H7 (cell line): ENCODE measurements around the gene PROCR. TPM values are rescaled to one million over a fixed set of nuclear protein-coding genes. Genes with fewer than 3 reads are reported as not detected.
"Not testable (repeated sequence)": the region's sequence is repeated elsewhere in the genome, so short reads cannot be mapped to it uniquely, and the experiment has no call there.

Experiments used
- DNase-seq: peaks from one replicate; pipeline ENCODE4 v3.0.0; 2012
- H3K27me3 ChIP-seq: 2 replicates; pipeline ENCODE4 v1.6.0; 2011; ENCODE audit warnings: mild to moderate bottlenecking, low read length; ENCODE audit not compliant: control insufficient read depth, insufficient read depth
- H3K36me3 ChIP-seq: replicated peaks from 2 replicates; pipeline ENCODE4 v1.5.1; 2011; ENCODE audit warnings: low read length; ENCODE audit not compliant: control insufficient read depth, insufficient read depth
- H3K4me3 ChIP-seq: 2 replicates; pipeline ENCODE4 v1.5.1; 2011; ENCODE audit warnings: low read depth, mild to moderate bottlenecking, control low read depth, low read length, moderate library complexity; ENCODE audit not compliant: insufficient read depth
- total RNA-seq: library from RNA; depleted of rRNA; stranded (reverse); fragments of >200 nt; shearing (Covaris generic); gene quantifications from 2 replicates; pipeline ENCODE4 v1.2.3, GENCODE V29; 2014

PROCR gene
- total RNA-seq, 1 experiment from 2014 or later: 64.9 TPM

- Histone ChIP-seq H3K4me3 (no peak overlapping the region), H3K27me3 (no peaks in the 10 kb centered on the region), H3K36me3 (no peaks in the 10 kb centered on the region)
- DNase-seq: no peak
Observed at GRCh38 chr20:35199740-35200139, 27.9 kb downstream of the PROCR start.

- H3K27me3 ChIP-seq: no peaks in the 10 kb centered on the region
- no peak overlapping the region for H3K4me3 ChIP-seq
- no peaks in the 10 kb centered on the region for H3K36me3 ChIP-seq
- DNase-seq: no peak
Observed at GRCh38 chr20:35200267-35200666, 28.4 kb downstream of the PROCR start.

- not testable (repeated sequence) for DNase-seq, H3K36me3 ChIP-seq, H3K4me3 ChIP-seq, H3K27me3 ChIP-seq
Observed at GRCh38 chr20:35201467-35201866, 29.6 kb downstream of the PROCR start.

GRCh38 chr20:35206802-35207201, 34.9 kb downstream of the PROCR start:
- Histone ChIP-seq H3K4me3 (no peak overlapping the region), H3K36me3 (no peaks in the 10 kb centered on the region), H3K27me3 (no peaks in the 10 kb centered on the region)
- DNase-seq: no peak

- H3K36me3 ChIP-seq: no peaks in the 10 kb centered on the region
- H3K27me3 ChIP-seq: no peaks in the 10 kb centered on the region
- no peak overlapping the region for H3K4me3 ChIP-seq
- DNase-seq: peak; percentile 62
Observed at GRCh38 chr20:35207950-35208611, 36.2 kb downstream of the PROCR start.

- H3K4me3 ChIP-seq: no peak overlapping the region
- H3K36me3 ChIP-seq: no peaks in the 10 kb centered on the region
- no peaks in the 10 kb centered on the region for H3K27me3 ChIP-seq
- no peak for DNase-seq
Observed at GRCh38 chr20:35215066-35215956, 43.4 kb downstream of the PROCR start.

- no peak overlapping the region for H3K4me3 ChIP-seq
- no peaks in the 10 kb centered on the region for H3K36me3 ChIP-seq
- no peaks in the 10 kb centered on the region for H3K27me3 ChIP-seq
- DNase-seq: no peak
Observed at GRCh38 chr20:35216541-35216940, 44.7 kb downstream of the PROCR start.

GRCh38 chr20:35223941-35224340, 52.1 kb downstream of the PROCR start:
- no peaks in the 10 kb centered on the region for H3K36me3 ChIP-seq
- peaks cover 12% of the 10 kb centered on the region for H3K27me3 ChIP-seq
- H3K4me3 ChIP-seq: no peak overlapping the region
- no peak for DNase-seq

GRCh38 chr20:35224536-35224935, 52.7 kb downstream of the PROCR start:
- Histone ChIP-seq H3K27me3 (peaks cover 12% of the 10 kb centered on the region), H3K36me3 (no peaks in the 10 kb centered on the region), H3K4me3 (no peak overlapping the region)
- DNase-seq: no peak

- Histone ChIP-seq H3K4me3 (peak overlapping the region; percentile 47), H3K36me3 (no peaks in the 10 kb centered on the region), H3K27me3 (peaks cover 12% of the 10 kb centered on the region)
- DNase-seq: peak; percentile 37
Observed at GRCh38 chr20:35225319-35226125, 53.6 kb downstream of the PROCR start.

GRCh38 chr20:35226126-35226883, 54.4 kb downstream of the PROCR start, which contains the start of gene MMP24:
Gene MMP24, plus strand, starts transcription at chr20:35226690. Its CDS starts 49 bp downstream, at chr20:35226739.
- Histone ChIP-seq H3K36me3 (no peaks in the 10 kb centered on the region), H3K4me3 (peak within 1 kb of the TSS; percentile 47), H3K27me3 (peaks cover 12% of the 10 kb centered on the region)
- peak; percentile 84 for DNase-seq
